Measurements from ENCODE around the gene TXK. TPM values are rescaled to one million over a fixed set of nuclear protein-coding genes. Genes with fewer than 3 reads are reported as not detected.

Gene TXK
- total RNA-seq, 1 experiment from 2014 or later, result 0.39 TPM

GRCh38 chr4:48031802-48032525 is 102.1 kb downstream of the TXK start:
- no peak overlapping the region for H4K5ac ChIP-seq (ENCODE audit: insufficient read length, low read depth, low read length)
- no peak overlapping the region for H3K23ac ChIP-seq (ENCODE audit: insufficient read length, low read depth, low read length)
- Mint-ChIP-seq H3K4me3 (no peak overlapping the region; a peak in 1 of 5 replicates), H3K27ac (peak overlapping the region in 2 of 3 experiments; percentile 17 to 83; a peak in 1 of 7 replicates), H3K9me3 (peaks cover 0 to 2% of the 10 kb centered on the region in 2 experiments; a peak in 2 of 5 replicates), H3K36me3 (ENCODE audit: insufficient read depth in 1 of 3, low read depth in 3 of 3) (peaks cover 9 to 43% (median 32%) of the 10 kb centered on the region in 3 experiments), H3K4me1 (peaks cover 33 to 43% of the 10 kb centered on the region in 2 experiments), H3K27me3 (ENCODE audit: low read depth) (no peaks in the 10 kb centered on the region)
- peaks cover 4% of the 10 kb centered on the region; the same call in 1 of the 2 replicates for H3K4me1 ChIP-seq (ENCODE audit: insufficient read depth, low read length)
- H3K4me2 ChIP-seq (ENCODE audit: insufficient read depth, insufficient read length, low read length), result no peak overlapping the region
- no peak overlapping the region for H4K8ac ChIP-seq (replicated peaks; ENCODE audit: insufficient read length, low read depth, low read length)
- H3K27ac ChIP-seq (ENCODE audit: insufficient read length, low read depth, low read length), result no peak overlapping the region
- H3K27me3 ChIP-seq (ENCODE audit: insufficient read depth, low read length), result no peaks in the 10 kb centered on the region
- H3K9ac ChIP-seq (ENCODE audit: extremely low read depth, insufficient read length, low read length), result no peak overlapping the region
- no peaks in the 10 kb centered on the region for H3K23me2 ChIP-seq (ENCODE audit: insufficient read length, low read depth, low read length, poor library complexity, severe bottlenecking)
- H3K79me2 ChIP-seq (ENCODE audit: insufficient read depth, low read length), result no peaks in the 10 kb centered on the region
- no peak overlapping the region for H2BK20ac ChIP-seq (ENCODE audit: low read depth, low read length, poor library complexity, severe bottlenecking)
- H3K4ac ChIP-seq (ENCODE audit: low read depth, low read length), result no peak overlapping the region
- DNase-seq, result no peak
- H3T11ph ChIP-seq (ENCODE audit: low read length), result no peak overlapping the region
- no peak overlapping the region for H2BK120ac ChIP-seq (ENCODE audit: low read depth, low read length, poor library complexity, severe bottlenecking)
- WGBS (ENCODE audit: extremely low coverage, insufficient read length, low lambda C conversion rate), result no CpG with 5 or more reads among the region's 12 CpGs
- no peak overlapping the region for H2BK12ac ChIP-seq (ENCODE audit: insufficient read length, low read depth, low read length)
- no peak overlapping the region for H3K14ac ChIP-seq (ENCODE audit: insufficient read depth, low read length)
- no peak overlapping the region for H3K18ac ChIP-seq (ENCODE audit: insufficient read length, low read depth, low read length)
- no peaks in the 10 kb centered on the region for H3K79me1 ChIP-seq (ENCODE audit: insufficient read depth, low read depth, low read length, poor library complexity, severe bottlenecking)
- H2BK15ac ChIP-seq (ENCODE audit: low read depth, low read length), result no peak overlapping the region
- H4K91ac ChIP-seq (ENCODE audit: insufficient read length, low read depth, low read length), result no peak overlapping the region
- H3K9me3 ChIP-seq (ENCODE audit: control insufficient read depth, low read depth, low read length), result no peaks in the 10 kb centered on the region
- H2AK5ac ChIP-seq (ENCODE audit: insufficient read length, low read length), result no peak overlapping the region
- TF ChIP-seq, protein P1, sequence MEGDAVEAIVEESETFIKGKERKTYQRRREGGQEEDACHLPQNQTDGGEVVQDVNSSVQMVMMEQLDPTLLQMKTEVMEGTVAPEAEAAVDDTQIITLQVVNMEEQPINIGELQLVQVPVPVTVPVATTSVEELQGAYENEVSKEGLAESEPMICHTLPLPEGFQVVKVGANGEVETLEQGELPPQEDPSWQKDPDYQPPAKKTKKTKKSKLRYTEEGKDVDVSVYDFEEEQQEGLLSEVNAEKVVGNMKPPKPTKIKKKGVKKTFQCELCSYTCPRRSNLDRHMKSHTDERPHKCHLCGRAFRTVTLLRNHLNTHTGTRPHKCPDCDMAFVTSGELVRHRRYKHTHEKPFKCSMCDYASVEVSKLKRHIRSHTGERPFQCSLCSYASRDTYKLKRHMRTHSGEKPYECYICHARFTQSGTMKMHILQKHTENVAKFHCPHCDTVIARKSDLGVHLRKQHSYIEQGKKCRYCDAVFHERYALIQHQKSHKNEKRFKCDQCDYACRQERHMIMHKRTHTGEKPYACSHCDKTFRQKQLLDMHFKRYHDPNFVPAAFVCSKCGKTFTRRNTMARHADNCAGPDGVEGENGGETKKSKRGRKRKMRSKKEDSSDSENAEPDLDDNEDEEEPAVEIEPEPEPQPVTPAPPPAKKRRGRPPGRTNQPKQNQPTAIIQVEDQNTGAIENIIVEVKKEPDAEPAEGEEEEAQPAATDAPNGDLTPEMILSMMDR (conservative IDR thresholded peaks at IDR 0.05), result no peak
- no peak overlapping the region for H2AFZ ChIP-seq (ENCODE audit: low read length)
- no peak overlapping the region for H2BK5ac ChIP-seq (ENCODE audit: insufficient read length, low read length)
- H3K56ac ChIP-seq (ENCODE audit: insufficient read length, low read depth, low read length), result no peak overlapping the region
- H4K20me1 ChIP-seq (ENCODE audit: control insufficient read depth, insufficient read depth, insufficient read length), result no peaks in the 10 kb centered on the region

All from H9 (cell line).